HG03135 (cell line): ENCODE data around the gene KCNJ2.

Experiments
- ATAC-seq: cut with Tn5 transposase; IDR thresholded peaks from one replicate; pipeline ENCODE4 v1.9.1; 2021; ENCODE audit warnings: mild to moderate bottlenecking, moderate library complexity; ENCODE audit not compliant: unreplicated experiment

The KCNJ2 gene

DNA sequence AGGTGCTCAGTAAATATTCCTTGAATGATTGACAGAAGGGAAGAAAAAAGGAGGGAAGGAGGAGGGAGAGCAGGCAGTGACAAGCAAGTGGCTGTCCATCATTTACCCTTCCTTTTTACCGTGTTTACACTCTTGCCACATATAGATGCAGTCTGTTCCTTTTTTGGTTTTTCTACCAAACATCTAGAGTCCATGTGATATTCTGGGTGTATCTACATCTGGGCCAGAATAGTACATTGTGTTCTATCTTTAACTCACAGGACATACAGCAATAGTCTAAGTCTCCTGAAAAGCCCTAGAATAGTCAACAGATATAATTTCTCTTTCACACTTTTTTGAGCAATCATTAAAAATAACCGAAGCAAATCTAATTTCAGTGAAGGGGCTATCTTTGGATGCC is 33.5 kb downstream of the KCNJ2 start:
- ATAC-seq: no peak

DNA sequence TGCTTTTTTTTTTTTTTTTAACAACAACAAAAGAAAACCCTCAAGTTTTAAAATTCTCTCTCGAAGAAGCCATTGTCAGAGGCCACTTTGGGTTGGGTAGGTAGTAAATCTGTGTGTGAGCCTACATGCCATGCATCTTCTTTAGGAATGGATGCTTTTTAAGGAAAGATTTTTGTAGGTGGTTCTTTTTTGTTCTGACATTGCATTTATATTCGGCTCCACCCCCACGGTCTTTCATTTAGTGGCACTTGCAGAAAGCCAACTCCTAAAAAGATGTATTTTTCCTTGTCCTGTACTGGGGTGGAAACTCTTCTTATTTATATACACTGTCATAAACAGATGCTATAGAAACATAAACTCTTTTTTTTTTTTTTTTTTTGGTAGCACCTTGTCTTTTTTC is 35.1 kb downstream of the KCNJ2 start:
- ATAC-seq: no peak

DNA sequence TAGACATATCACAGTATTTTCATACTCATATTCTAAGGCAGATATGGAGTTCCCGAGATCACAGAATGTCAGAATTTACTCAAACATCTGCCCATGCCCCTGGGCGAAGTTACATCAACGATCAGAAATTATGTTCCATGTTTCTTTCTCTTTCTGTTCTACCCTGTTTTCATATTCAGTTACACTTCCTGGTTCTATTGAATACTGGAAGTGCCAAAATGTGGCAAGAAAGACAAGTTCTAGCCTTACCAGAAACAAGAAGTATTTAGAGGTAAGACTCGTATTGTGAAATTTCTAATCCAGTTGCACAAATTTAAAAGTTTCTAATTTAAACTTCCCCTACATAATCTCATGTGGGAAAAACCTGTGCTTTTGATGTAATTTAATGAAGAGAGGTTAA is 36.1 kb downstream of the KCNJ2 start:
- no peak for ATAC-seq

DNA sequence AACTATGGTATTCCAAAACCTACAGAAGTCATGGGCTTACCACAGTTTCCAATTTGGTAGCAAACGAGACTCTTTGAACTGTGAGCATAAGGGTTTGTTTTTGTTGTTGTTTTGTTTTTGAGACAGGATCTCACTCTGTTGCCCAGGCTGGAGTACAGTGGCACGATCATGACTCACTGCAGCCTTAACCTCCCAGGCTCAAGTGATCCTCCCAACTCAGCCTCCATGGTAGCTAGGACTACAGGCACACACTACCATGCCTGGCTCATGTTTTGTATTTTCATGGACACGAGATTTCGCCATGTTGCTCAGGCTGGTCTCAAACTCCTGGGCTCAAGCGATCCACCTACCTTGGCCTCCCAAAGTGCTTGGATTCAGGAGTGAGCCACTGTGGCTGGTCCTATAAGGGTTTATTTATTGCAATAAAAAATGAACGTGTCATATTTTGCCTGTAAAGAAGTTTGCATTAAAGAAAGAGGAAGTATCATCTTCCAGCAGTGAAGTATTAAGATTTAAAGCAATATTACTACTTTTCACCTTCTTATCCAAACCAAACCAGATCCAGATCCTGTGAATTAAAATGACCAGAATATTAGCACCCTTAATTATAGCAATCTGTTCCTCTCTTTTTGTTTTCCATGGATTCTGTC is 37.2 kb downstream of the KCNJ2 start:
- no peak for ATAC-seq

DNA sequence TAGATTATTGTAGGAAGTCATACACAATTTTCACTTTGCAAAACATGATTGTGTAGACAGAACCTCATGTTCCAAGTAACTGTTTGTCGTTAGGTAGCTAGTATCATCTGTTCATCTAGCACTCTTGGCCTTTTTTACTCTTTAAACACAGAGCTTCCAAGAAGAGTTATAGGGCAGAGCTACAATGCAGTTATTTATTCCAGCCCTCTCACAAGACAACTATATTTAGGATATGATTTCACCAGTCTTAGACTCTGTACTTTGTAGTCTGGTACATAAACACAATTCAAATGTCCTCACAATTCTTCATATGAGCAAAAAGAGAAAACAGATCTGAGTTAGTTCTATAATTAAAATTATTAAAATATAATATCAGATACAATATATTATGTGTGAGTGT is 37.9 kb downstream of the KCNJ2 start:
- no peak for ATAC-seq

DNA sequence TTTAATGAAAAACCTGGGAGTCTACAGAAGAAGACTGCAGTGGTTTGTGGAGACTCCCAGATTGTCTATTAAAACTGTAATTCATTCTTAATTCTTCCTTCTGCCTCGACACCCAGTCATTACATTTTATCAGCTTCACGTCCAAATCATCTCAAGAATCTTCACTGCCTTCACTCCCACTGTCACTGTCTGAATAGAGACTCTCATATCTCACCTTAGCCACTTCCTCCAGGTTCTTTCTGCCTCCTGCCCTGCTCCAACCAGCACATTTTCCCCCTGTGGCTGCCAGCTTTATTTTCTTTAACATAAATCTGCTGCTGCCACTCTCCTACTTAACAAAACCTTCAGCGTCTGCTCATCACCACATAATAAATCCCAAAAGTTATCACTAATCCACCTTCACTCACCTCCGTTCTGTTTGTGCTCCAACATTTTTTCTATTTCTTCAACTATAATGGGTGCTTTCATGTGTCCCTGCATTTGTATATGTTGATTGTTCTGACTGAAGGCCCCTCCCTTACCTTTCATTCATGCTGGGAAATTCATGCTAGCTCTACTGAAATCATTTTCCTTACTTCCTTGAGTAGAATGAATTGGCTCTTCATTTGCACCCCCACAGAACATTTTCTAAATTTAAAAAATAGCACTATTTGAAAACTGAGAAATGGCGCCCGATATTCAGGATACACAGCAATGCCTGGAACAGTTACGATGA is 38.9 kb downstream of the KCNJ2 start:
- no peak for ATAC-seq

DNA sequence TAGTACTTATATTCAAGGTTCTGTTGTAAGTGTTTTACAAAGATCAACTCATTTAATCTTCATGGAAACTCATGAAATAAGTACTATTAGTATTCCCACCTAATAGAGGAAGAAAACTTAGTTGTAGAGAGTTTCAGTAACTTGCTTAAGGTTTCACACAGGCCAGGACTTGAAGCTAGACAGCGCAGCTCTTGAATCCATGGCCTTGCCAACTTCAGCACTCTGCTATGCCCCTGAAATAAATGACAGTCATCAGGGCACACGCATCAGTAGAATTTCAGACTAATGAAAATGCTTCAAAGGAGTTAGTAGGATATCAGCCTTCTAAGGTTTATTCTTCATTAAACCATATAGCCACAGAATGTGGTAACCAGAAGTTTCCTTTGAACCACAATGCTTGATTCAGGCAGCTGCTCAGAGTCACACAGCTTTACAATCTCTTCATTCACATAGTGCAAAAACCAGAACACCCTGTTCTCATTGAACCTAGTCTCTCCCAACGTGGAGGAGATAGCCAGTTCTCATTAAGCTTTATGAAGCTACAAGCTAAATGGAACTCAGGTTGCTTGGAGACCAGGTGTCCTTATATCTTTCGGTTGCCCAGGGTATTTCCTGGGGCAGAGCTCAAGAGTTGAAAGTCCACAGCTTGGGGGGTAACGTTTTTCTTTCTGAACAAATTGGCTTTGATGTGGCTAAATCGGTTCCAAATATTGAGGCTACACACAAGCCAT is 39.7 kb downstream of the KCNJ2 start:
- ATAC-seq: no peak

DNA sequence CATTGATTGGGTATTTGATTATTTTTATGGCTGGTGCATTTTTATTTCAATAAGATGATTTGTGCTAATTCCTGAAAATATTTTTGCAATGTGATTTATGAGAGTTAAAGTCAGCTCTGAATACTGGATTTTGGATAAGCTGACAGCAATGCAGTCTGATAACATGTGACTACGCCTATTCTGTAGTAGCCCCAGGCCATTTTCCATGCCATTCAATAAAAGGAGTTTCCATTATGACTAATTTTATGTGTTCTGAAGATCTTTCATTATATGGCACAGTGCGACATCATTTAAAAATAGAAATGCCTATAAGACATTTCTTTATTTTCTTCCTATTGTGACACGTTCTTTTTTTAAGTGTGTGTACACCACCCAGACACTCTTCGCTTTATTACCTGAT is 46.3 kb downstream of the KCNJ2 start:
- ATAC-seq: no peak

DNA sequence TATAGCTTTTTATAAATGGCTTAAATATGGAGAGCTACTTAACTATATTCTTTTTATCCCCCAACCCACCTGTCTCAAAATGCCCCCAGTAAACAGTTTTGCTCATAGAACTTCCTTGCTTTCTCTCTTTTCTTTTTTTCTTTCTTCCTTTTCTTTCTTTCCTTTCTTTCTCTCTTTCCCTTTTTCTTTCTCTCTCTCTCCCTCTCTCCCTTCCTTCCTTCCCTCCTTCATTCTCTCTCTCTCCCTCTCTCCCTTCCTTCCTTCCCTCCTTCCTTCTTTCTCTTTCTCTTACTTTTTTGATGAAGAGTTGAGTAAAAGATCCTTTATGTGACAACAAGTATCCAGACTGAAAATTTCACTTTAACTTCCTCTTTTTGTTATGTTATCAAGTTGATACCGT is 48.2 kb downstream of the KCNJ2 start:
- no peak for ATAC-seq

DNA sequence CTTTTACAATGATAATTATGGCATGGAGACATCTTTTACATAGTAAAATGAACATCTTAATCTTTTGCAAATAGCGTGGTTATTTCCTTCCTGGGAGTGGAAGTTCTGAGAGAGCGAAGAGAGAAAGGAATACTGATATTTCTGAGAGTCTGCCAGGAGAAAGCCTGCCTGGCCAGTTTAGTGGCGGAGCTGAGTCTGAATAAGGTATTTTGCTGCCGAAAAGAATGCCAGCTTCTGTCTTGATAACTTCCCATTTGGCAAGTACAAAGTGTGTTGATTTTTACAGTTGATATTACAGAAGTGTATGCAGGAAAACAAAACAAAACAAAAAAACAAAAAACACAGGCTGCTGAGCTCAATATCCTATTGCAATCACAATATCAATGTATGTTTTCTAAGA is 55.9 kb downstream of the KCNJ2 start:
- no peak for ATAC-seq
